Caki2 (cell line): ENCODE data around the gene RNF220. TPM values are rescaled to one million over a fixed set of nuclear protein-coding genes. Genes with fewer than 3 reads are reported as not detected.

ENCODE experiments used
- DNase-seq: peaks from one replicate; pipeline ENCODE4 v3.0.0-alpha.2; 2015; ENCODE audit warnings: low read depth
- in situ Hi-C: cut with HindIII; loops from 2 replicates; pipeline ENCODE4 v1.10.0; 2016; ENCODE audit warnings: low sequenced_read_pairs, low pct_unique_long_range_greater_than_20kb, mixed read lengths
- total RNA-seq: library from RNA; depleted of rRNA; stranded (reverse); fragments of >200 nt; shearing (Covaris generic); gene quantifications from 2 replicates; pipeline ENCODE4 v1.2.3, GENCODE V29; 2014; ENCODE audit warnings: low replicate concordance

The RNF220 gene
- total RNA-seq, 1 experiment from 2014 or later = 69.8 TPM

DNA sequence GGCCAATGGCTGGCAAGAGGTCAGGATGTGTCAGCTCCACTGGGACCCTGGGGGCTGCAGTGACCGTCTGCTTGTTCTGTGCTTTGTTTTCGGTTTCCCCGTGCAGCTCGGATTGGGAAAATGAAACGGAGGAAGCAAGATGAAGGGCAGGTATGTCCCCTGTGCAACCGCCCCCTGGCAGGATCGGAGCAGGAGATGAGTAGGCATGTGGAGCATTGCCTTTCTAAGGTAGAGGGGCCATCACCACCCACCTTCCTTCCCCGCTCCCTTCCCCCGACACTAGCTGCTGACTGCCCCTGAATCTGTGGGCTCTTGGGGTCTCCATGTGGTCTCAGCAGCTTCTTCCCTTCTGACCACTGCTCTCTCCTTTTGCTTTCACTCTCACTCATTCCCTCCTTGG, 230.4 kb downstream of the RNF220 start:
- DNase-seq = no peak
- in situ Hi-C loops = no loop called here

DNA sequence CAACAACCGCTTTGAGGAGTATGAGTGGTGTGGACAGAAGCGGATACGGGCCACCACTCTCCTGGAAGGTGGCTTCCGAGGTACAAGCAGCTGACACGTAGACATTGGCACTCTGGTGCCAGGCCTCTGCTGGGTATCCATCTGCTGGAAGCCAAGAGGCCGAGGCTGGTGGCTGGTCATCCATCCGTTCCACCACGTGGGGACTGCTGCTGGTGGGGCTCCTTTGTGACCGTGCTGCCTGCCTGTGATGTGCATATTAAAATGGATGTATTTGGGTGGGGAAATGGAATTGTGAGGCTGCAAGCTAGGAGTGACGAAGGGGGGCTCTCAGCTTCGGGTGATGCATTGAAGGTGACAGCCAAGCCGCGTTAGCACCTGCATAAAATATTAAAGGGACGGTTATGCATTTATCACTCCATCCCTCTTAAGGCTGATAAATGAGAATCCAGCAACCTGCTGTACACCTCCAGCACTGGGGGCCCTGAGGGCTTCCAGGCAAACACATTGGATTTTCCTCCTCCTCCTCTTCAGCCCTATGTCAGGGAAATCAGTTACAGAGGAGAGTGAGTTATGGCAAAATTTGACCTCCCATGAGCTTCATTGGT, 231.1 kb downstream of the RNF220 start:
- no peak for DNase-seq
- in situ Hi-C loops = no loop called here

DNA sequence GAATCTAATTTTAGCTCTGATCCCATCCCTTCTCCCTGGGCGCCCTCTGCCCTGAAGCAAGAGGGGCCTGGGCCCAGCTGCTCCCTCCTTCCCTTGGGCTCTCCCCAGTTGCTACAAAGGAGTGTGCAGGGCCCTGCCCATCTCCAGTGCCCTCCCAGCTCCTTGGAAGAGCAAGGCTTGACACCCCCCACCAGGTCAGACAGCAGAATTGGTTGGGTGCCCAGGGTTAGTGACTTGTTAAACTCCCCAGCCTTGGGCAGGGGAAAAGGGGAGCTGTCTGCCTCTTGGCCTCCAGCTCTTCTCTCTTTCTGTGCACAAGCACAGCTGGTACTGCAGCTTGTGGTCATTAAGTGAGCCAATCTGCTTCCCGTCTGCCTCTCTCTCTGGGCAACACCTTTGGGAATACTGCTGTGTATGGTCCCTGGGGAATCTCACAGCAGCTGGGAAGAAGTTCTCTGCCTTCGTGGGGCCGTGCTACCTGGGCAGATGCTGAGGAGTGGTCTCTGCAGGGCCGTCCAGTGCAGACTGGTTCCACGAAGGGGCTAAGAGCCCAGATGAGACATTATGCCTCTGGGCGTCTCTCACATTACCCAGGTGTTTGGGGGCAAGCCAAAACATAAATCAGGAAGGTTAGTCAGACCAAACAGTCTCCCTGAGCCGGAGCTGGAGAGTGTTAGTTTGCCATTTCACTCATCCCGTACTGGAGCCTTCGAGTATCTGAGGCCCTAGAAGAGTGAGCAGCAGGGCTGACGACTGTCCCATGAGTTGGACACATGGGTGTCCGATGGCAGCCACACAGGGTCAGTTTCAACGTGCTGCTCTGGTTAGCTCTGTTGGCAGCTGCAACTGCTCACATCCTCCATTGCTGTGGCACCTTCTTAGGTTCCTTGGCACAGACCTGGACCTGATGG, 231.9 kb downstream of the RNF220 start:
- in situ Hi-C loops = no loop called here
- no peak for DNase-seq

DNA sequence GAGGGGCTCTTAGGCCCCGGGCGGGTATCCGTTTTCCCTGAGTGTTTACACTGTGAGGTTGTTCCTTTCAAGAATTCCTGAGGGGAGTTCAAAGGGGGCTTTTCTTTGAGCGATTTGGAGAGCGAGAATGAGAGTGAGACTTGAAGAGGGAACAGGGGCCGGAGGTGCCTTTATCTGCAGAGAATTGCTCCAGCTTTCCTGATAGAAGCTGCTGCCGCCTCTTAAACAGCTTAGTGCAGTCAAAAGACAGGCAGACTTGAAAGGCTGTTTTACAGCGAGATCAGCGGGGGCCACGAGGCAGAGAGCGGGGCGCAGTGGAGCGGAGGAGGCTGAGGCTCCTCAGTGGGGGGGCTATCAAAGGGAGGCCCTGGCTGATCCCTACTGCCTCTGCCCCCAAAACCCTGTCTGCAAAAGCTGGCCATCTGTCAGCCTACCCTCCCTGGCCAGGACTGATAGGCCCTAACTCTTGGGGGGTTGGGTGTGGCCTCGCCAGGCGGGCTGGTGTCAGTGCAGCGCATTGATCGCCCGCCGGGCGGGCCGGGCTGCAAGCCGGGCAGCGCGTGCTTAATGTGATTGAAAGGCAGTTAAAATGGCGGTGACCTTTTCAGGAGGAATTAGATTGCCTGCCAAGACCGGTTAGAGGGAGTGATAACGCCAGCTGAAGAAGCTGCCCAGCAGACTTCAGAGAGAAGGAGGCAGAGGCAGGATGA, 232.8 kb downstream of the RNF220 start:
- in situ Hi-C loops = no loop called here
- no peak for DNase-seq

DNA sequence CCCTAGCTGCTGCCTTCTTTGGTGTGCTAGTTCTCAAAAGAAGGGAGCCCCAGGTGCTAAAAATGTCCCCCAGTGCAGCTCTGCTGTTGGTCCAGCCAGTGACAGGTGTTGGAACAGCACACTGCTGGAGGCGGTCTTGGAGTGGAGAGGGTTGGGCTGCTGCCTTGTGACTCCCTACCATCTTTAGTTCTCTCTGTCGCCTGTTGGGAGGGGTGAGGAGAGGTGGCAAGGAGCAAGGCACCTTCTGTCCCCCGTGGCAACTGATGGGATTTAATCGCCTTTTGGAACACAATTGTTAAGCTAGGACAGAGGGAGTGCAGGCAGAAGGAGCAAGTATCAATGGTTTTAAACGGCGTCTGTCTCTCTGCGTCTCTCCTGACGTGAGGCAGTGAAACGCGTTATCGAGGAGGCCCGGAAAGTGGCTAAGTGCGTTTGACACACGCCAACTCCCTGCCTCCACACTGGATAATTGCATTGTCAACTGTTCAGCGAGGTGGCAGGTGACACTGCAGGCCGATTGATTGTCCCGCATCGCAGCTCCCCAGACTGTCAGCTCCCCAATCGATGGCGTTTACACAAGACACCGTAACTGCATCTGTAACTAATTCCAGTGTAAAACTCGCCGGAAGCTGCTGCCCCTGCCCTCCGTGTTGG, 235.3 kb downstream of the RNF220 start:
- in situ Hi-C loops = no loop called here
- no peak for DNase-seq

DNA sequence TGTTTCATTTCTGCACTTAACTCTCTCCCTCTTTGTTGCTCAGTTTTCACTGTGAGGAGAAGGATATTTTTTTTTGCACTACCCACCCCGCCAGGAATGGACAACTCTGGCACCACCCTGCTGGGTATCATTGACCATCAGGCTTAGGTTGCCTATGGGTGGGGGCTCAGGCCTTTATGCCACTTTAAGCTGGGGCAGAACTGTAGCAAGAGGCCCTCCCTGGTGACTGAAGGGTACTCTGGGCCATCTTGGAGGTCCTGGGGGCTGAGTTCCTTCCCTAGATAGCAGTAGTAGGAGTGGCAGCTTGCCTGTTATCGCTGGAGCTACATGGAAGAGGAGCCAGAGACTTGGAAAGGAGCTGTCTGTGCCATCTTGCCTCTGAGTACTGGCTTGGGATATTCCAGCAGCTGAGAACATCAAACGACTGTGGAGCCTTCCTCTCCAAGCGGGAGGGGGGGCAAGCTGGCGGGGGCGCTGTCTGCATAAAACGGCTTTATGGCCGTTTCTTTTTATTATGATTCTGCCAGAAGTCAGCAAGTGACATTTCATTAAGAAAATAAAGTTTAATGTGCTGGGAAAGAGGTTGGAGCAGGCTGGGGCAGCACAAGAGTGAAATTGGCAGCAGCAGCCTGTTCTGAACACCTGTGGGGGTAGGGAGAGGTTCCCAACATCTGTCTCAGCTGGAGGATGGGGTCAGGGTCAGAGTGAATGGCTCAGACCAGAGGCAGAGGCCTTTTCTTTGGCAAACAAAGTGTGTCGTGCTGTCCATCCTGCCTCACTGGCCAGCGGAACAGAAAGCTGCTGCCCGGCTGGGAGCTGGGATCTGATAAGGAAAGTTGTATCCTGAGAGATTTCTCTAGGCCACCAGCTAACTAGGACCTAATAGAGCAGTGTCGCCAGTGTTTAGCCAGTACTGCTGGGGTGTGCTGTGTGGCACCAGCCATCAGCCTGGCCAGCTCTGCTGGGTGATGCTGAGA, 236.4 kb downstream of the RNF220 start:
- in situ Hi-C loops = no loop called here
- no peak for DNase-seq

DNA sequence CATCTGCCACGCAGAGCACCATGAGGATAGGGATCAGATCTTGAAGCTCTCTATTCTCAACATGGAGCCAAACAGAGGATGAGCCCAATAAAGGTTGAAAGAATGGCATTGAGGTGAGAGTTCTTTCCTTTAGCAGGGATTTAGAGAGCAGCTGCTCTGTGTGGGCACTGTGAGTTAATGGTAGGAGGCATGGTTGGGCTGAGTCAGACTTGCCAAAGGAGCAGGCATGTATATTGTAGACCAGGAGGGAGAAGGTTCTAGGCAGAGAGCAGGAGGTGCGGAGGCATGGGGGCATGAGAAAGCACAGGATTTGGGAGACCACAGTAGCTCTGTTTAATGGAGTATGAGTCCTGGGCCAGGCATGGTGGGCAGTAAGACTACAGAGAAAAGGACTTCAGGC, 237.2 kb downstream of the RNF220 start:
- in situ Hi-C loops = no loop called here

DNA sequence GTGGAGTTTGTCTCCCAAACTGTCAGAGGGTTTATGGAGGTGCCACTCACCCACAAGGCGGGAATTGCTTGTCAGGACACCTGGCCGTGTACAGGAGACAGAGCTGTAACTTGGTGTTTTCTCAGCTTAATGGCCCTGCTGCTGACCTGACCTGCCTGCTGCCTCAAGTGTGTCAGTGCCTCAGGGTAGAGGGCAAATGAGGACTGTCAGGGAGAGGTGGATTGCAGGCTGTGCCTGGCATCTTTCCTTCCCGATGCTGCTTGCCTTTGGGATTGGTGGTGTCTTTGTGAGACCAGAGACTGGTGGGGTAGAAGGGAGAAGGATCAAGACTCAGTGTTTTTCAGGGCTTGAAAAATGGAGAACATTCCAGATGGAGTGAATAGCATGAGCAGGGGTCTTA, 237.9 kb downstream of the RNF220 start:
- in situ Hi-C loops = no loop called here
- DNase-seq = no peak

More for the DNA sequence above, 237.2 kb downstream of the RNF220 start:
- no peak for DNase-seq

DNA sequence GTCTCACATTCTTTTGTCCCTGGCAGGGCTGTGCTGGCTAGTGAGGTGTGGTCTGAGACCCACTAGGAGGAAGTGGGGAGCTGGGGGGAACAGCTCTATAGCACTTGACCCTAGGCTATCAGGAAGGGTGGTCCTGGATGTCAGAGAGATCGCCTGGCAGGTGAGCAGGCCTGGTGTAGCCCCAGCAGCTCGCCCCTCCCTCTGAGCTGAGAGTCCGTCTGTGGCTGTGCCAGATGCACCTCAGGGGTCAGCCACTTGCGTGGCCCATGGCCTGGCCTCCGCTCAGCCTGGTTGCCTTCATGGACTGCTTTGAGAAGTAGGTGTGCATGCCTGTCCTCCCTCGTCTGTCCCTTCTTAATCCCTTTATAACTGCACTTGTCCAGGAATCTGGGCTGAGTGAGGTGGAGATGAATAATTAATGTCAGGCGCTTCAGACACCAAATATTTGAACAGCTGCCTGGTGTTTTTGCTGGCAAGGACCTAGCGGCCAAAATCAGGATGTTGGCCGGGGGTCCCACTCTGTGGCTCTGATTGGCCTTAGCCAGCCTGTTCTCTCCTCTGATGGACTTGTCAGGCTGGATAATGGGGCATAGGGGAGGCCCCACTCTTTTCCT, 238.8 kb downstream of the RNF220 start:
- in situ Hi-C loops = no loop called here
- no peak for DNase-seq

DNA sequence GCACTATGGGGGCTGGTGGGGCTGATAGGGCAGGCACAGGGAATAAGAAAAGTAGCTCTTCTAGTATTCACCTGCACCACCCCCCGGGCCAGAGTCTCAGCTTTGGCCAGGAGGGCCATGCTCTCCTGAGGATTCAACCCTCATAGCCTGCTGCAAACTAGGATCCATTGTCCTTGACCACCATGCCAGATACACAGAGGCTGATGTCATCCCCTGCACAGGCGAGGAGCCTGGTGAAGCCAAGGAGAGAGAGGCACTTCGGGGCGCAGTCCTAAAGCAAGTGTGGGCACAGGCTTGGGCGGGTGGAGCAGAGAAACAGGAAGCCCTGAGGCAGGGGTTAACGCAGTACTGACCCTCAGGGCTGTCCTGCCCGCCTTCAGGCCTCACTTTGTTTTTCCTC, 239.8 kb downstream of the RNF220 start:
- in situ Hi-C loops = no loop called here
- no peak for DNase-seq

DNA sequence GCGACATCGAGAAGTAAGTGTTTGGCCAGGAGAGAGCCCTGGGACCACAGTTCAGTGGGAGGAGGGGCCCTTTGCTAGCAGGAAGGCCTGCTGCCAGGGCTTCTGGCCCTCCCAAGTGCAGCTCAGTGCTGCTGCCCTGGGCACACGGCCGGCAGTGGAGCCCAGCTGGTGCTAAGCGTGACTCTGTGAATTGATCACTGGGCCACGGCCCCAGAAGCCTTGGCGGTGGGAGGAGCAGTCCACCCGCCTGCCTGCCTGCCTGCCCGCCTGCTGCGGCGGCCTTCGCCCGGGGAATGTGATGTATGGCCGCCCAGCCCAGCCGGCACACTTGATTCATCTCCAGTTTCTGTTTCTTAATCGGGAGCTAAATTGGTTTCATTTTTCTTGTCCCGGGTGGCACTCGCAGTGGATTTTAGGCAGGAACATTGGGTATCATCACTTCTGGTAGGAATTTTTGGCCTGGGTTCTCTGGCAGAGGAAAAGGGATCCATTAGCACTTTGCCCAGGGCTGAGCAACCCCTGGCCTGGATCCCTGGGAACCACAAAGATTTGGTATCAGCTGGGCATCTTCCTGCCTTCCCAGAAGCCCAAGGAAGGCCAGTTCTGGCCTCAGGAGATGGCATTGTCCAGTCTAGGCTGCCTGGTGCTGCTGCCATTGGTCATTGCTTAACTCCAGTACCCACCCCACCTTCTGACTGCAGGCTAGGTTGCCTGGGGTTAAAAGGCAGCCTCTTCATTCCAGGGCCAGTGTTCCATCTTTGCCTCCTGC, 240.6 kb downstream of the RNF220 start:
- DNase-seq = no peak
- in situ Hi-C loops = no loop called here

DNA sequence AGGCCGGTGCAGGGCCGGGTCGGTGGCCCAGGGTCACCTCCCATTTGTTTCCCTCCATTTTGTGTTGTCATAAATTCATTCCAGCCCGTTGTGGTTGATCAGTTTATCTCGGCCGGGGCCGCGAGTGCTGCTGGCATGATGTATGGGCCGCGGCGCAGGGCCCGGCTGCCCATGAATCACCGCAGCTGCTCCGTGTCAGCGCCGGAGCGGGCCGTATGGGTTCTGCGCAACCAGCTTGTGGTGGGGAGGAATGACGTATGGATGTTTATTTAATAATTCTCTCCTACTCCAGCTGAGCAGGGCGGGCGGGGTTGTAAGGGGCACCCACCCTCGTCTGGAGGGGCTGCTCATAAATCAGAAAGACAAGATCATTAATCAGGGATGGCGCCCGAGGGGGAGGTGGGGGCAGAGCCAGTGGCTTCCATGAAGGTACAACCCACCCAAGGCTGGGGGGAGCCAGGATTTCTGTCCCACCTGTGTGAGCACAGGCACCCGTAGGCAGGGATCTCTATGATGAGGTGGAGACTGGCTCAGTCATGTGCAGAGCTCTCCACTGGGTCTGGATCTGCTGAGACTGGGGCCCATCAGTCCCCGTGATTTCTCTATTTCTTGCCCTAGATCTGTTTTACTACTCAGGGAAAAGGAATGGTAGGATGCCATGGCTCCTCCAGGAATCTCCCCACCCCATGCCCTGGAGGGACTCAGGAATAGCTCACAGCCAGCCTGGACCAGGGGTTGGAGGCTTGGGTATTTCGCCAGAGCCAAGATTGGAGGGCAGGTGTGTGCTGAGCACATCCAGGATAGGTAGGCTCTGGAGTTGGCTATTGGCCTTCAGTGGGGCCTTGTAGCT, 241.4 kb downstream of the RNF220 start:
- in situ Hi-C loops = no loop called here
- no peak for DNase-seq

DNA sequence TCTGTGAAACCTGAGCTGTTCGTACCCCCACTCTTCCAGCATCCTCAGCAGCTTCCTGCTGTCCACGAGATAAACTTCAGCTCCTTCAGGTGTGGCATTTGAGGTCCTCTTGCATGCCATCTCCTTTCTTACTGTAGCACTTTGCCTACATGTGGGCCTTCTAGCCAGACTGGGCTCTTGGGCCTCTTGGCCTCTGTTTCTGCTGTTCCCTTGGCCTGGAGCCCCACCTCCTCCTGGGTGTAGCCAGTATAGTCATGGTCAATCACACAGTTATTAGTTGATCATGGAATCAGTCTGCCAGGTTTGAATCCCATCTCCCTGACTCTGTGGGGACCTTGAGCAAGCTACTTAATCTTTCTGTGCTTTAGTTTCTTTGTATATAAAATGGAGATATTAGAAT, 242.8 kb downstream of the RNF220 start:
- in situ Hi-C loops = no loop called here

DNA sequence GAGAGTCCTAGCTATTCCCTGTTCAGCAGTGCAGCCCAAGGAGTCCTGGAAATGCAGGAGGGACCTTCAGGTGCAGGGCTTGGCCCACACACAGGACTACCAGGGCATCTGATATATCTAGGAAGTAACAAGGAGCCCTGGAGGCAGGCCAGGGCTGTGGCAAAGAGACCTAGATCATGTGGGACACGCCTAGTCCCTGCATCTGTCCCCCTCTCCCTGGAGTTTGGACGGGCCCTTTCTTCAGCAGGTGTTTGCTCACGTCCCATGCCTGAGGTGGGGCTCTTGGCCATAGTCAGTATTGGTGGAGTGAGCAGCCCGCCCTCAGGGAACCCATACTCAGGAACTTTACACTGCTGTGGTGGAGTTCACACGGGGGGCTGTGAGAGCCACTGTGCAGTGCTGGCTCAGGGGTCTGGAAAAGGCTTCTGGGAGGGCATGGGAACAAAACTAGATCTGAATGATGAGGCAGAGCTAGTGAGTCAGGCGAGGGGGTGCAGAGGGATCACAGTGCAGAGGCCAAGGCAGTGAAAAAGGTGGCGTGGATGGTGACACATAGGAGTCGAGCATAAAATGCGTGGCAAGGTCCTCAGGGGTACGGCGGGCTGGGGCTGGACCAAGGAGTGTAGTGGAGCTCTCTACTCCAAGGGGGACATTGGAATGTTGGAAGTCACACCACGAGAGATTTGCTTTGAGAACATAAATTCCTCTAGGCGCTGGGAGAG, 243.6 kb downstream of the RNF220 start:
- DNase-seq = no peak
- in situ Hi-C loops = no loop called here

More for the DNA sequence above, 242.8 kb downstream of the RNF220 start:
- DNase-seq = no peak

DNA sequence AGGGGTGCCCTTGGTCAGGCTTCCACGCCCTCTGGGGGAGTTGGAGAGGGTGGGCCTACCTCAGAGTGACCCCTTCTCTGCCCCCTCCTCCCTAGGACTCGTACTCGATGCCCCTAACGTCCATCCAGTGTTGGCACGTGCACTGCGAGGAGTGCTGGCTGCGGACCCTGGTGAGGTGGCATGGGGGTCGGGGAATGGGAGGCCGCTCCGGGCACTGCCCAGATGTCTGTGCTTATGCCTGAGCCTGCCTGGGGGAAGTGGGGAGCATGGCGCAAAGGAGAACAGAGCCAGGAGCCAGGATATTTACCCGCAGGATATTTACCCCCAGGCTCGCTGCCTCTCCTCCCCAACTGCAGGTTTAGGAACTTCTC, 244.7 kb downstream of the RNF220 start:
- in situ Hi-C loops = no loop called here

More for the DNA sequence above, 244.7 kb downstream of the RNF220 start:
- DNase-seq = no peak
